Measurements from ENCODE around the gene MYLK4.

Gene MYLK4

GRCh38 chr6:2786269-2786668 lies 35.5 kb upstream of the MYLK4 start:
- H3K79me2 ChIP-seq (ENCODE audit: insufficient read depth, low read depth): no peaks in the 10 kb centered on the region

GRCh38 chr6:2784930-2785329 lies 34.2 kb upstream of the MYLK4 start:
- TF ChIP-seq CTCF (conservative IDR thresholded peaks at IDR 0.05; ENCODE audit: low read depth, low read length): no peak
- H2AFZ ChIP-seq (ENCODE audit: low read depth): no peak overlapping the region
- H3K27ac ChIP-seq: no peak overlapping the region
- no peaks in the 10 kb centered on the region for H3K4me1 ChIP-seq (ENCODE audit: low read depth, poor library complexity, severe bottlenecking)
- H4K20me1 ChIP-seq (ENCODE audit: insufficient read depth): no peaks in the 10 kb centered on the region; the same call in 1 of the 2 replicates
- no peak overlapping the region for H3K4me3 ChIP-seq (IDR thresholded peaks at IDR 0.05; ENCODE audit: insufficient read depth, low read depth, low read length)
- no peaks in the 10 kb centered on the region for H3K79me2 ChIP-seq (ENCODE audit: insufficient read depth, low read depth)
- H3K9ac ChIP-seq: no peak overlapping the region
- H3K4me2 ChIP-seq: no peak overlapping the region
- no peaks in the 10 kb centered on the region for H3K27me3 ChIP-seq (ENCODE audit: insufficient read depth, low read depth)
- H3K36me3 ChIP-seq (ENCODE audit: insufficient read depth): no peaks in the 10 kb centered on the region

More at GRCh38 chr6:2786269-2786668, 35.5 kb upstream of the MYLK4 start:
- Histone ChIP-seq H3K4me3 (IDR thresholded peaks at IDR 0.05; ENCODE audit: insufficient read depth, low read depth, low read length) (no peak overlapping the region), H4K20me1 (ENCODE audit: insufficient read depth) (no peaks in the 10 kb centered on the region; the same call in 1 of the 2 replicates), H3K27me3 (ENCODE audit: insufficient read depth, low read depth) (no peaks in the 10 kb centered on the region), H3K4me1 (ENCODE audit: low read depth, poor library complexity, severe bottlenecking) (no peaks in the 10 kb centered on the region), H3K9ac (no peak overlapping the region), H3K4me2 (no peak overlapping the region), H2AFZ (ENCODE audit: low read depth) (no peak overlapping the region), H3K27ac (no peak overlapping the region), H3K36me3 (ENCODE audit: insufficient read depth) (no peaks in the 10 kb centered on the region)
- TF ChIP-seq CTCF (conservative IDR thresholded peaks at IDR 0.05; ENCODE audit: low read depth, low read length): no peak

- TF ChIP-seq CTCF (conservative IDR thresholded peaks at IDR 0.05; ENCODE audit: low read depth, low read length): no peak
- Histone ChIP-seq H3K79me2 (ENCODE audit: insufficient read depth, low read depth) (no peaks in the 10 kb centered on the region), H3K4me2 (no peak overlapping the region), H4K20me1 (ENCODE audit: insufficient read depth) (no peaks in the 10 kb centered on the region; the same call in 1 of the 2 replicates), H3K36me3 (ENCODE audit: insufficient read depth) (no peaks in the 10 kb centered on the region), H3K27ac (no peak overlapping the region), H3K9ac (no peak overlapping the region), H3K27me3 (ENCODE audit: insufficient read depth, low read depth) (no peaks in the 10 kb centered on the region), H3K4me1 (ENCODE audit: low read depth, poor library complexity, severe bottlenecking) (no peaks in the 10 kb centered on the region), H3K4me3 (IDR thresholded peaks at IDR 0.05; ENCODE audit: insufficient read depth, low read depth, low read length) (no peak overlapping the region), H2AFZ (ENCODE audit: low read depth) (no peak overlapping the region)
Observed at GRCh38 chr6:2784061-2784460, 33.3 kb upstream of the MYLK4 start.

- no peaks in the 10 kb centered on the region for H3K4me1 ChIP-seq (ENCODE audit: low read depth, poor library complexity, severe bottlenecking)
- no peaks in the 10 kb centered on the region for H3K36me3 ChIP-seq (ENCODE audit: insufficient read depth)
- H3K4me3 ChIP-seq (IDR thresholded peaks at IDR 0.05; ENCODE audit: insufficient read depth, low read depth, low read length): no peak overlapping the region
- no peak overlapping the region for H3K27ac ChIP-seq
- TF ChIP-seq CTCF (conservative IDR thresholded peaks at IDR 0.05; ENCODE audit: low read depth, low read length): no peak
- no peaks in the 10 kb centered on the region; the same call in 1 of the 2 replicates for H4K20me1 ChIP-seq (ENCODE audit: insufficient read depth)
- H3K79me2 ChIP-seq (ENCODE audit: insufficient read depth, low read depth): no peaks in the 10 kb centered on the region
- H3K27me3 ChIP-seq (ENCODE audit: insufficient read depth, low read depth): no peaks in the 10 kb centered on the region
- H3K4me2 ChIP-seq: no peak overlapping the region
- H3K9ac ChIP-seq: no peak overlapping the region
- no peak overlapping the region for H2AFZ ChIP-seq (ENCODE audit: low read depth)
Observed at GRCh38 chr6:2783188-2783963, 32.7 kb upstream of the MYLK4 start.

Measured in KMS-11 (cell line).